Measurements from ENCODE around the gene RBM4B.
A peak's percentile ranks its signal among the peaks of the same experiment; 100 is the strongest.

The RBM4B gene

DNA sequence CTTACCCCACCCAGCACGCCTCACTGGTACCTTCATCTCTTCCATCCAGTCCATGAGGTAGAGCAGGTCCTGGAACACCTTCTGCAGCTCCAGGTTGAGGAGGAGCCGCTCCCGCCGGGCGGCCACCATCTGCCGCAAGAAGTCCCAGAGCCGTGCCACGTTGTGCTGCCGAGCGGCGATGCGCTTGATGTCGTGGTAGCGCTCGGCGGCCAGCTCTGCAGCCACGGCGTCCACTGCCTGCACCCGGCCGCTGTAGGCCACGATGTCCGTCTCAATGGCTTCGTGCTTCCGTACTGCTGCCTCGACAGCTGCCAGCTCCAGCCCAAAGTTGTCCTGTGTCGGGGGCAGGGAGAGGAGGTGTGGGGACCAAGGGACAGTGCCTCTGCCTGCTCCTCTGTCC, 29.8 kb upstream of the RBM4B start:
- no peak for DNase-seq (ENCODE audit: low read depth)

DNA sequence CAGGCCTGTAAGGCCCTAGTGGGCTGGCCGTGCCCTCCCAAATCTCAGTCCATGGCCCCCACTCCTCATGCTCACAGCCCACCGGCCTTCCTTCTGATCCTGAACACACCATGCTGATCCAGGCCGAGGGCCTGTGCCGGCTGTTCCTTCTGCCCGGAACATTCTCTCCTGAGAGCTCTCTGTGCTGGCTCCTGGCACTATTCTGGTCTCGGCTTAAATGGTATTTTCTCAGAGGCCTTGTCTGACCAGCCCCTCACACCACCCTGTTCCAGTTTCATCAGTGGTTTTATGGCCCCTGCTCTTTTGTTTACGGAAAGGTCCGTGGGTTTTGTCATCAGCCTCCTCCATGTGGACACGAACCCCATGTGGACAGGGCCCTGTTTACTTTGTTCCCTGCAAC, 29.3 kb upstream of the RBM4B start:
- no peak for DNase-seq (ENCODE audit: low read depth)

DNA sequence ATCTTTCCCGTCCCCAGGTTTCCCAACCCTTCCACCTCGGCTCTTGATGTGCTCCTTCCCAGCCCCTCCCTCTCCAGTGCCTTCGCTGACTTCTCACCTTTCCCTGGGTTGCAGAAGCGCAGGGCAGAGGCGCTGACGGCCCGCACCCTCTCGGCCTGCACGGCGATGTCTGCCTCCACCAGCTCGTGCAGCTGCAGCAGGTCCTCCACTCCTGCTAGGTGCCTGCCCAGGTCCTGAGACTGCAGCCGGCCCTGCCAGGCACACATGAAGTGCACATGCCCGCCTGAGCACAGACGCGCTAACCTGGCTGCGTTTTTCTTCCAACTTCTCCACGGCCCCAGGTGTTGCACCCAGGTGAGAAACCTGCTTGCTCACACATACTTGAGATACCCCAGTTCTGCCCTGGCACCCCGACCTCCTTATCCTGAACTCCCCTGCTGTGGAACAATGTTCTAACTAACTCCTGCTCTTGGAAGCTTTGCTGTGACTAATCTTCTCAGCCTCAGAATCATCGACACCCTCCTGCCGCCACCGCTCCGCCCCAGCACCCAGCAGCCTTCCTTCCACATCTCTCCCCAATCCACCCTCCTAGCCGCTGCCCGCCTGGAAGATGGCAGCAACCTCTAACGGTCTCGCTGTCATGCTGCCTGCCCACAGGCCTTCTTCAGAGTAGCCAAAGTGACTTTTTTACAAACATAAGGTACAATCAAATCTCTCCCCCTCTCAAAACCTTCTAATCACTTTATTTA, 28.1 kb upstream of the RBM4B start:
- DNase-seq (ENCODE audit: low read depth) = no peak

DNA sequence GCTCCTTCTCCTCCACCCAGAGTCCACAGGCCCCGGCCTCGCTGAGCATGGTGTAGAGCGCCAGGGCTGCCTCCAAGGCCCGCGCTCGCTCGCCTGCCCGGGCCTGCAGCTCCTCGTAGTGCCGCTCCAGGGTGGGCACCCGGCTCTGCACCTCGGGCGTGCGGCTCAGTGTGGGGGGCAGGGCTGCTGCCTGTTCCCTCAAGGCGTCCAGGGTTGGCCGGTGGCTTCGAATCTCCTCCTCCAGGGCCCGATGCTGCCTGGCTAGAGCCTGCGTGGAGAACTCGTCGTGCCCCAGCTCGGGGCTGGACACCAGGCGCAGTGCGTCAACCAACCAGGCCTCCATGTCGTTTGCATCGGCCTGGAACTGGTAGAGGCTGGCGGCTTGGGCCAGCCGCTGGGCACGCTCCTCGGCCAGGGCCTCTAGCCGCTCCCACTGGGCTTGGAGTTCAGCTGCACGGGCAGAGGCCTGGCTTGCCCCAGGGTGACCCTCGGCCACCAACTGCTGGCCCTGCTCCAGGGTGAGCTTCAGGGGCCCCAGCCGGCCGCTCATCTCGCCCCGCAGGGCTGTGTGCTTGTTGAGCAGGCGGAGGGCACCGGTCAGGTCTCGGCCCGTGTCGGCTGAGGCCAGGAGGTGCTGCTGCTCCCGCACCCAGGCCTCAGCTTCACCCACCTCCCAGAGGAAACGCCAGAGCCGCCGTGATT, 27.1 kb upstream of the RBM4B start:
- DNase-seq (ENCODE audit: low read depth) = no peak

DNA sequence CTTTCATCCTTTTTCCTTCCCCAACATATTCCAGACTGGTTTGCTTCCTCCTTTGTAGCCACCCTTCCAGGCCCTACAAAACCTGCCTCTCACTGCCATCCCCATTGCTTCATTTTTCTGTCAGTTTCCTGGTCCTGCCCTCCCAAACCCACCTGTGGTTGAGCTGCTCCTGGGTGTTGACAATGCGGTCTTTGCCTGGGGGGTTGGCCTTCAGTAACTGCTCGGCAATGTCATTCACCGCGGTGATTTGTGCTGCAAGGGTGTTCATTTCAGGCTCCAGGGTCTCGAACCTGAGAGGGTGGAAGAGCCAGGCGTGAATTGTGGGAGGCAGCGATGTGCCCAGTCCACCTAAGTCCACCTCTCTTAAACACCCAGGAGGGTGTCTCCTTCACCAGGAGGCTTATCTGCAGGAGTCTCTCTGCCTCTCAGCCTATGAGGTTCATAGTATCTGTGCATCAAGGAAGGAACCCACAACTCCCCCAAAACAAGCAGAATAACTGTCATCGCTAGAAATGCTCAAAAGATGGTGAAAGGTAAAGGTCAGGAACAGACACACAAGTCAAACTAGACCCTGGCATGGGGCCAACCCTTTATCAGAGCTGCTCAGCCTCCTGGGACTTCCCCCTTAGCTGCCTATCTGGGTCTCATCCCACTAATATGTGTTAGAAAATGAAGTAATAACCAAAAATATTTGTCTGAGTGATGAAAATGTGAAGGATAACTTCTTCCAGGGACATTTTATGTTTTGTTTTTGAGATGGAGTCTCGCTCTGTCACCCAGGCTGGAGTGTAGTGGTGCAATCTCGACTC, 23.9 kb upstream of the RBM4B start:
- peak; percentile 94 for DNase-seq (ENCODE audit: low read depth)

DNA sequence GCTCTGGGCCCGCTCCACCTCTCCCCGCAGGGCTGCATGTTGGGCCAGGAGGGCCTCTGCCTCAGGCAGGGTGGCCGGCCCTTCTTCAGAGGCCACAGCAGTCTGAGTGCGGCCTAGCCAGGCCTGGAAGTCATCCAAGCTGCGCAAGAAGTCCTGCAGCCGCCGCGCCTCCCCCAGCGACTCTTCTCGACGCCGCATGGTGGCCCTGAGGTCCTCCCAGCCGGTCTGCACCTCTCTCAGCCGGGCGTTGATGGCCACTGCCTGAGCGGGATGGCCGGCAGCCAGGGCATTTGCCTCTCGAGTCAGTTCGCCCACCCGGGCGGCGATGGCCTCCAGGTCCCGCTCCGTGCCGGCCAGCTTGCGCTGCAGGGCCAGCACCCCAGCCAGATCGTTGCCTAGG, 23.1 kb upstream of the RBM4B start:
- DNase-seq (ENCODE audit: low read depth) = no peak

DNA sequence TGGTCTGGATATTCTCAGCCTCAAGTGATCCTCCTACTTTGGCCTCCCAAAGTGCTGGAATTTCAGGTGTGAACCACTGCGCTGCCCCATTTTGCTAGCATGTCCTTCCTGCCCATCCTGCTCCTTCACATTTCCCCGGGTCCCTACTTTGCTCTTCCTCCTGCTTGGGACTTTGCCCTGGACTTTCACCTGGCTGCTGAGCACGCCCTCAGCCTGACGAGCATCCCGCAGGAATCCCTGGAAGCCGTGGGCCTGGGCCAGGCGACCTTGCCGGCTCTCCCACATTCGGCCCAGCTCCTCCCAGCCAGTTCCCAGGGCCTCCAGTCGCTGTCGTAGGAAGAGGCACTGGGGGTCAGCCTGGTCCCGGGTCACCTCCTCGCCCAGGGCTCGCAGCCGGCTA, 22.6 kb upstream of the RBM4B start:
- no peak for DNase-seq (ENCODE audit: low read depth)

DNA sequence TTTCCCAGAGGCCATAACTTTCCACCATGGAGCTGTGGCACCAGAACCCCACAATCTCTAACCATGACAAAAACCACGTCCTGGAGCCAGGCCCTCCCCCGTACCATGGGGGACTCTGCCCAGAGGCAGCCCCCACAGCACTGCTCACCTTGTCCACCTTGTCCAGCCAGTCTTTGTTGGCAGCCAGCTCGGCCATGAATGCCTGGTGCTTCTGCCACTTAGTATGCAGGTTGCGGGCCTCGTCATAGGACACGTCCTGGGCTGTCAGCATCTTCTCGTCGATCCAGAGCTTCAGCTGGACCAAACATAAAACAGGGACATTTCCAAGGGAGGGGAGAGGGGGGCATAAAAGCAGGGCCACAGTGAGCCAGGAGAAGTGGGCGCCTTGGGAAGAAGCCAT, 20.8 kb upstream of the RBM4B start:
- DNase-seq (ENCODE audit: low read depth) = no peak

DNA sequence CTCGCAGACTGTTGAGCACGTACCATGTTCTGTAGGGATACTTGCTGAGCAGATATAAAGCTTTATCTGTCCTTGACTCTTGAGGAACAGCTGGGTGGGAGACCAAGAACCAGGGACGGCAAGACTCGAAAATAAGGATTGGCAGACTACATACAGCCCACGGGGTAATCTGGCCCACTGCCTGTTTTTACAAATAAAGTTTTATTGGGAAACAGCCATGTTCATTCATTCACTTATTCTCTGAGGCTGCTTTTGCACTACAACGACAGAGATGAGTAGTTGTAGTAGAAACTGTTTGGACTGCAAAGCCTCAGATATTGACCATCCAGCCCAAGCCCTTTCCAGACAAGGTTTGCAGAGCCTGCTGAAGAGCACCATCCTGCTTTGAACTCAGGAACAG, 20.3 kb upstream of the RBM4B start:
- DNase-seq (ENCODE audit: low read depth) = no peak

DNA sequence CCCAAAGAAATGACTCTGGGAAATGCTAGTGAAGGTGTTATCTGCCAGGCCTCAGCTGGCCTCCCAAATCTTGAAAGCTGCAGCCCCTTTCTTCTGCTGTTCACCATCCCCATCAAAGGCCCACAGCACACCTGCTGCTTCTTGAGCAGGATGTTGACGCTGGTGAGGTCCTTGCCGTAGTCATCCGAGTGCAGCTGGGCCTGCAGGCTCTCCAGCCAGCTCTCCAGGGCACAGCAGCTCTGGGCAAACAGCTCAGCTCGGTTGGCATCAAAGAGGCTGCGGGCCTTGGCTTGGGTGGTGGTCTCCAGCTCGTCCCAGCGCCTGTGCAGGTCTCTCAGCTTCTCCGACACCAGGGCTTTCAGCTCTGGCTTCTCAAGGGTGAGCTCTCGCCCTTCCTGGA, 18.5 kb upstream of the RBM4B start:
- DNase-seq (ENCODE audit: low read depth) = no peak

DNA sequence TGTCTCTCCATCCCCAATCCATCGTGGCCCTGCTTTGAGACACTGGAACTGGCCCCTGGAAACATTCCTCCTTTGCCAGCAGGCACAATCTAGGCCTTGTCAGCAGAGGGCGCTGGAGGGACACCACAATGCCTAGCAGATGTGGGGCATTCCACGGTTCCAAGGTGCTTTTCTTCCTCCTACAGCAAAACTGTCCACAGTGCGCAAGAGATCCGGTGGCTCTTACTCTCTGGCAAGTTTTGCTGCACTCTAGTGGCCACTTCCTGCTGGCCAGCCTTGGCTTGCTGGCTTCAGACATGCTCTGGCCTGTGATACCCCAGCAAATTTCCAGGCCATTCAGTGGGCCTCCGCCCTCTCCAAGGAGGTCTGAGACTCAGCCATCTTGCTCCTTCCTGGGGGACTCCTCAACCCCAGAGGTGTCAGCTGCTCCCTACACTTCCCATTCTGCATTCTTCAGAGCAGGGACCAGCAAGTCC, 17.1 kb upstream of the RBM4B start:
- DNase-seq (ENCODE audit: low read depth) = peak; percentile 92

DNA sequence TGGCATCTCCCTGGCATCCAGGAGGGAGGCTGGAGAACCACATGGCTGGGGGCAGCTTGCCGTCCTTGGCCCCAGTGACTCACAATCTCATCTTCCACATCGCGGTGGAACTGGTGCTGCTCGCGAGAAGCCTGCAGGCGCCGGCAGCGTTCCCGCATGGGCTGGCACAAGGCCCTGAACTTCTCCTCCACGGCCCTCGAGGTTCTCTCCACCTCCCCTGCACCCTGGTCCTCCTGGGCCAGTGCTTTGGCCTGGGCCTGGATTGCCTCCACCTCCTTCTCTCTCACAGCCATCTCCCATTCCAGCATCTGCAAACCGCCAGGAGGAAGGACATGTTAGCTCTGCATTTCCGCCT, 16.3 kb upstream of the RBM4B start:
- no peak for DNase-seq (ENCODE audit: low read depth)

DNA sequence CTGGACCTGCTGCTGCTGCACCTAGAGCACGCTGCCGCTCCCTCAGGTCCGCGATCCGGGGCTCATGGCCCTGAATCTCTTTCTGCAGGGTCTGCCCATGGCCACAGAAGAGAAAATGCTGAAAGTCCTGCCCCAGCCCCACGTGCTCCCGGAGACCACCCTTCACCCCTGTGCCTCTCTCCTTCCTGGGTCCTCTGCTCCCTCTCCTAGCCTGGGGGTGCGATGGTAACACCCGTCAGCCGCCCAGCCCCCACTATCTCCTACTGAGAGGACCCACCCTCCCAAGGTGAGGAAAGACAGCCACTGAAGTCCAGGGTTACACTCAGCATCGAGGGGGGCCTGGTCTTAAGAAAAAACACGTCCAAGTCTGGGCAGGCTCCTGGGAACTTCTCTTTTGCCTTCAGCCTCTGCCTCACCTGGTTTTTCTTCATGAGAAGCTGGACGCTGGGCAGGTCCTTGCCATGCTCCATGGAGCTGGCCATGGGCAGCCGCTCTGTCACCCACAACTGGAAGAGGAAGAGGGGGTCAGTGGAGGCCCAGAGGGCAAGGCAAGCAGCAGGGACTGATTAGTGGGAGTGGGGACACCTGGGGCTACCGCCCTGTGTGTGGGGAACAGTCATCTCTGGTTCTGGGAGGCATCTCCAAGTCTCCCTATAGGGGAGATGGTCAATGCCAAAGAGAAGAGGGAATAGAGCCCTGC, 15.8 kb upstream of the RBM4B start:
- no peak for DNase-seq (ENCODE audit: low read depth)

DNA sequence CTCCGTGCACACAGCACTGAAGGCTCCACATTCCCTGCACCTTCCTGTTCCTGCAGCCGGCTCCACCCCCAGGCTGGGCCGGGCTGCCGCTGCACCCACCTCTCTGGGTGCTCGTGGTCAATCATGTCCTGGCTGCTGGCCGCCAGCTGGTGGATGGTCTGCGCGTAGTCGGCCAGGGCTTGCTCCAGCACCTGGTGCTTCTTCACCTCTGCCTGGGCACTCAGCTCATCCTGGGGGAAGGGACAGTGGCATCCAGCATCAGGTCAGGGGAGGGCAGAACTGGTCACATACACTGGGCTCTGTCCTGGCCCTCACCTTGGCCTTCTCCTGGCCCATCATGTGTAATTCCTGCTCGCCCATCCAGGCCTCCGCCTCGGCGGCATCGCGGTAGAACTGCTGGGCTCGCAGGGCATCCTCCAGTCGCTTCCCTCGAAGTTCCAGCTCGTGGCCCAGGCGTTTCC, 15.2 kb upstream of the RBM4B start:
- no peak for DNase-seq (ENCODE audit: low read depth)

DNA sequence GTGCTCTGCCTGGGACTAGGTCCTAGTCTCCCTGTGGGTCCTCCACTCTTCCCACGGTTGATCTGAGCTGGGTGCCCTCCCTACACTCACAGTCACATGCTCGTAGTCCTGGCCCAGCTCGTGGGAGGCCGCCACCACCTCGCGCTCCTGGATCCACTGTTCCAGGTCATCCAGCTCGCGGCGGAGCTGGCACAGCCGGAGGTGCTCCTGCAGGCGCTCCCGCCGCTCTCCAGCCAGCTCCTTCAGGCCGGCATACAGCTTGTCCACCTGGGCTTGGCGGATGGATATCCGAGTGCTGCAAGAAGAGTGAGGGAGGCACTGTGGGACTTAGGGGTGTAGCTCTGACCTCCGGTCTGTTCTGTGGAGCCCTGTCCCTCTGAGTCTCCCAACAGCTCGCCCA, 14.8 kb upstream of the RBM4B start:
- DNase-seq (ENCODE audit: low read depth) = no peak

DNA sequence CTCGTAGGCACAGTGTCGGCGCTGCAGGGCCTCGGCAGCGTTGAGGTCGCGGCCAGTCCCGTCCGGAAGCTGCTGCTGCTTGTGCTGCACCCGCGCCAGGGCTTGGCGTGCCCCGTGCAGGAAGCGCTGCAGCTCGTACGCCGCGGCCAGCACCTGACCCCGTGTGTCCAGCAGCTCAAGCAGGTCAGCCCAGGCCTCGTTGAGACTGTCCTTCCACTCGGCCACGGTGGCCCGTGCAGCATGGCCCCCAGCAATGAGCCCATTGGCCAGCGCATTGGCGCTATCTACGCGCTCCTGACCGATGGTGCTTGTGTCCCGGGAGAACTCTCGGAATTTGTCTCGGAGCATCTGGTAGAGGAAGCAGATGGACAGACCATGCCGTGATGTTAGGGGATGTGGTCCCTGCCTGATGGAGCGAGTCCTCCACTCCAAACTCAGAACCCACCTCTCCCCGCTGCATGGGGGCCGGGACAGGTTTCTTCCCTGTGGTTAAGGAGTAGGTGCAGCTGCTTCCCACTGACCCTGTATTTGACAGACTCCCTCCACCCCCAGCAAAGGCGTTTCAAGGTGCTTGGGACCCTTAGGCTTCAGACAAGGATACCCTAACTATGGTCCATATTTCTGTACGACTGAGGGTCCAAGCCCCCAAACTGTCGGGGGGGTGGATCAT, 13.8 kb upstream of the RBM4B start:
- no peak for DNase-seq (ENCODE audit: low read depth)

DNA sequence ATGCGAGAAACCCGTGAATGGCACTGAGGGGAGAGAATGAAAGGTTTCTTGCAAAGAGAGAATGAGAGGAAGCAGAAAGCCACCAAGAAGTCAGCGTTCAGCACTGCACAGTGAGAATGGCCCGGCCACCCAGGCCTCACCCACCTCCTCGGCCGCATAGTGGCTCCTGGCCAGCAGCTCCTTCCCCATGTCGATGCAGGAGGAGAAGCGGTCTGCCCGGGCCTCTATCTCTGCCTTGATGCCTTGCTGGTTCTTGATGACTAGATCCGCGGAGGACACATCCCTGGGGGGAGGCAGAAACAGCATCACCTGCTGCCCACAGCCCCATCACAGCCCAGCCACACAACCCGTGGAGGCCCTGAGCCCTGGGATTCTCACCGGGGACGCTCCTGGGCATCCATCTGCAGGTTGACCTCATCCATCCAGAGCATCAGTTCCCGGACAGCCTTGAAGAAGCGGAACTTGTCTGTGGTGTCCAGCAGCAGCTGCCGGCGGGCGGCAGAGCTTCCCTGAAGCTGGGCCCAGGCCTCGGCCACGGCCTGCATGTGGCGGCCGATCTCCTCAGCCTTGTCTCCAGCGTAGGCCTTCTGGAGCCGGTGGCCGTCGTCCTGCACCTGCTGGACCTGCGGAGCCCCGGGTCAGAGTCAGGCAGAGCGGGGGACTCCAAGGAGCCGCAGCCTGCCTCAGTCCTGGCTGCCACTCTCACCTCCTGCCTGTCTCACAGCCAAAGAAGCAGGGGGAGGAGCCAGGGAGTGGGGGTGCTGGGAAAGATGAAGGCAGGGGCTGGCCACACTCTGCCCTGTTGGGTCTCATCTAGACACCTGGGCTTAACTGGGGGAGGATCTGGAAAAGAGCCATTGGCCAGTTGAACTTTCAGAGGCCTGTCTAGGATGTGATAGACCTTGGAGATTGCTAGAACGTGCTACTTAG, 12.2 kb upstream of the RBM4B start:
- no peak for DNase-seq (ENCODE audit: low read depth)

DNA sequence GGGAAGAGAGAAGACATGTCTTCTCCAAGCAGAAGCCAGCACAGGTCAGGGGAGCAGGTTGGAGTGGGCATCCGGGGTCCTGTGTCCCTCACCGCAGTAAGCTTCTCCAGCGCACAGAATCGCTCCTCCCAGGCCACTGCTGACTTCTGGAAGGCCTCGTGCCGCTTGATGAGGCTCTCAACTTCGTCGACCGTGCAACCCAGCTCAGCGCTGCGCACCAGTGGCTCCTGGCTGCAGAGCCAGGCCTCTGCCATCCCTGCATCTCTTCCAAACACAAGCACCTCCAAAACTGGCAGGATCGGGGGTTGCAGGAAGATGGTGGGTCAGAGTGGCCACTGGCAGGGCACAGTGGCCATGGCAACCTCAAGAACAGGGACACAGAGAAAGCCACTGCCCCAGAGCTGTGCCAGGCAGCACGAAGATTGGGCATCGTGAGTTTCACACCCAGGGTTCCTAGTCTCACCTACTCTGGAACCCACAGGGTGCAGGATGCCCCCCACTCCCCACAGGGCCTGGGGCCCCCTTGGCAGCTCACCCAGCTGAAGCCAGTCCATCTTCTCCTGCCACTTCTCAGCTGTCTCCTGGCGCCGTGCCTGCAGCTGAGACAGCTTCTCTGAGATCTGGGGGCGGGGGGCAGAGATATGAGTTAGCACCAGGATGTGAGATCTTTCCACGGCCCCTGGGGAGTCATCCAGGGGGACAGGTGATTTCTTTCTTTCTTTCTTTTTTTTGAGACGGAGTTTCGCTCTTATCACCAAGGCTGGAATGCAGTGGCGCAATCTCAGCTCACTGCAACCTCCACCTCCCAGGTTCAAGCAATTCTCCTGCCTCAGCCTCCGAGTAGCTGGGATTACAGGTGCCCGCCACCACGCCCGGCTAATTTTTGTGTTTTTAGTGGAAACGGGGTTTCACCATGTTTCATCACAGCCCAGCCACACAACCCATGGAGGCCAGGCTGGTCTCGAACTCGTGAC, 11.2 kb upstream of the RBM4B start:
- no peak for DNase-seq (ENCODE audit: low read depth)

DNA sequence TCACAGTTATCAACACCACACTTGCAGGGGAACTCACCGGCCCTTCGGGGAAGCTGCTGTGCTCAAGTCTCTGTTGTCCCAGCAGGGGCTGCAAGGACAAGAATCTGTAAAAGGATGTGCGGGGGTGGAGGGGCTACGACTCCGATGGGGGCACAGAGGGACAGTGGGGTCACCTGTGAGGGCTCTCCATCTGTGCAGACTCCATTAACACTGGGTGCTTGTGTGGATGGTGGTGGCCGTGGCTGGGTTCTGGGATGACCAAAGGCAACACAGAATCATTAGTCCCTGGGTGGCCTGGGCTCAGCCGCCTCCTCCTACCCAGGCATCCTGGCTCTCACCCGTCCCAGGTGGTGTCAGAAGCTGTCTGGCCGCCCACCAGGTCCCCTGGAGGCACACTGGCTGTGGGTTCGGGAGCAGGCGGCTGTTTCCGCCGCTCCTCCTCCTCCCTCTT, 10.2 kb upstream of the RBM4B start:
- no peak for DNase-seq (ENCODE audit: low read depth)

Data from CMK (cell line).